Measurements from ENCODE around the gene TRIM69.

DNA sequence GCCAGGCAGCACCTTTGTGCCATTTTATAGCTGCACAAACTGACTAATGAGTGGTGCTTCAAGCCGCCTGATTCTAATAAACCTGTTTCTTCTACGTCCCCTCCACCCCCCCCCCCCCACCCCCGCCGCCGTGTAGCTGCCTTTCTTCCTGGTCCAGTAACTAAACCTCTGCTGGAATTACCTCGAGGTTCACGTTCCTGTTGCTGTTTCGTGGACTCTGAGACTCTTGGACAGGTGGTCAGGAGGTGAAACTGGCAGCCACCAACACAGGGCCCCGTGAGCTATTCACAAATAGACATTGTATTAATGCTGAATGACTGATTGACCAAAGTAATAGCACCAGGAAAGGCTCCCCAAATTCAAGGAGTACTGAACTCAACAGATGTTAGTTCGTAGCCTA is 73.9 kb downstream of the TRIM69 start:
- TF ChIP-seq POLR2AphosphoS5 (IDR thresholded peaks at IDR 0.05; ENCODE audit: low read depth, low read length), result no peak
- TF ChIP-seq POLR2A (IDR thresholded peaks at IDR 0.05; ENCODE audit: low read depth, low read length), result no peak
- TF ChIP-seq TAF1 (IDR thresholded peaks at IDR 0.05; ENCODE audit: borderline replicate concordance, low read depth, low read length), result no peak

Data from GM12892 (cell line).